ENCODE measurements around the gene ATP6V1G2.
A peak's percentile ranks its signal among the peaks of the same experiment; 100 is the strongest.

The ATP6V1G2 gene

GRCh38 chr6:31534011-31534410 lies 12.4 kb downstream of the ATP6V1G2 start:
- POLR2A ChIA-PET: interaction anchor here (0.8 kb wide), 1 partner anchor 8 kb away, joined by 3 read pairs; the partner anchor contains the start of gene DDX39B
- Histone ChIP-seq H3K27ac (ENCODE audit: extremely low read depth, low read depth, low read length) (no peak overlapping the region), H3K4me3 (ENCODE audit: low read depth, low read length) (no peak overlapping the region), H3K4me1 (ENCODE audit: control insufficient read depth, insufficient read depth, low read length) (peaks cover 5% of the 10 kb centered on the region), H3K36me3 (ENCODE audit: control insufficient read depth in 2 of 2, insufficient read depth in 1 of 2, low read length in 2 of 2) (peaks cover 82 to 98% of the 10 kb centered on the region in 2 experiments), H3K9me3 (ENCODE audit: control insufficient read depth, insufficient read depth, low read depth, low read length) (no peaks in the 10 kb centered on the region)
- no peak for TF ChIP-seq PATZ1 (tag by site-specific recombination; IDR thresholded peaks at IDR 0.05)
- CTCF ChIA-PET: interaction anchor here (0.7 to 1.0 kb wide), 2 partner anchors 12 to 13 kb away, joined by 3 read pairs; partner anchors contain the start of gene ATP6V1G2

- Histone ChIP-seq H3K9me3 (ENCODE audit: control insufficient read depth, insufficient read depth, low read depth, low read length) (no peaks in the 10 kb centered on the region), H3K4me1 (ENCODE audit: control insufficient read depth, insufficient read depth, low read length) (no peaks in the 10 kb centered on the region), H3K4me3 (ENCODE audit: low read depth, low read length) (no peak overlapping the region), H3K36me3 (ENCODE audit: control insufficient read depth in 2 of 2, insufficient read depth in 1 of 2, low read length in 2 of 2) (peaks cover 76 to 94% of the 10 kb centered on the region in 2 experiments), H3K27ac (ENCODE audit: extremely low read depth, low read depth, low read length) (peak overlapping the region; percentile 4)
- ChIA-PET POLR2A (interaction anchor here (0.8 kb wide), 1 partner anchor 9 kb away, joined by 3 read pairs; the partner anchor contains the start of gene DDX39B), CTCF (interaction anchor here (1.0 kb wide), 1 partner anchor 13 kb away, joined by 3 read pairs; no protein-coding TSS in a partner anchor)
- TF ChIP-seq ZNF488 (tag by site-specific recombination; IDR thresholded peaks at IDR 0.05): no peak
- no peak for TF ChIP-seq WT1 (tag by site-specific recombination; IDR thresholded peaks at IDR 0.05)
- no peak for TF ChIP-seq ZNF423 (tag by site-specific recombination; IDR thresholded peaks at IDR 0.05)
- TF ChIP-seq ZNF600 (tag by site-specific recombination; IDR thresholded peaks at IDR 0.05): no peak
- TF ChIP-seq ZNF16 (tag by site-specific recombination; IDR thresholded peaks at IDR 0.05; ENCODE audit: low read depth): no peak
- no peak for TF ChIP-seq ZNF157 (tag by site-specific recombination; IDR thresholded peaks at IDR 0.05)
- TF ChIP-seq ZNF558 (tag by site-specific recombination; IDR thresholded peaks at IDR 0.05): no peak
- TF ChIP-seq ZIC2 (tag by site-specific recombination; IDR thresholded peaks at IDR 0.05): no peak
- TF ChIP-seq PRDM6 (tag by site-specific recombination; IDR thresholded peaks at IDR 0.05): no peak
- no peak for TF ChIP-seq BCL11A (tag by site-specific recombination; IDR thresholded peaks at IDR 0.05; ENCODE audit: low read depth)
Observed at GRCh38 chr6:31533455-31533841, 13.0 kb downstream of the ATP6V1G2 start.

GRCh38 chr6:31532644-31533454 lies 13.6 kb downstream of the ATP6V1G2 start:
- POLR2A ChIA-PET: interaction anchor here (0.6 to 6.3 kb wide), 4 partner anchors 9 to 1439 kb away, joined by 3 to 112 read pairs (median 4); partner anchors contain the start of genes DDX39B and LSM2
- H3K4me1 ChIP-seq (ENCODE audit: control insufficient read depth, insufficient read depth, low read length): no peaks in the 10 kb centered on the region
- no peaks in the 10 kb centered on the region for H3K9me3 ChIP-seq (ENCODE audit: control insufficient read depth, insufficient read depth, low read depth, low read length)
- H3K36me3 ChIP-seq (ENCODE audit: control insufficient read depth in 2 of 2, insufficient read depth in 1 of 2, low read length in 2 of 2): peaks cover 70 to 88% of the 10 kb centered on the region in 2 experiments
- H3K4me3 ChIP-seq (ENCODE audit: low read depth, low read length): no peak overlapping the region
- H3K27ac ChIP-seq (ENCODE audit: extremely low read depth, low read depth, low read length): peak overlapping the region; percentile 4
- CTCF ChIA-PET: interaction anchor here (0.9 to 1.6 kb wide), 2 partner anchors 14 to 65 kb away, joined by 3 read pairs; partner anchors contain the start of gene ATP6V1G2
- TF ChIP-seq KLF8 (tag by site-specific recombination; IDR thresholded peaks at IDR 0.05): peak; percentile 21; the same call in 1 of the 2 replicates
- TF ChIP-seq ATF2 (tag by site-specific recombination; IDR thresholded peaks at IDR 0.05; ENCODE audit: low read depth): no peak
- TF ChIP-seq ZBTB1 (tag by site-specific recombination; IDR thresholded peaks at IDR 0.05): no peak
- TF ChIP-seq PRDM4 (tag by site-specific recombination; IDR thresholded peaks at IDR 0.05): peak; percentile 97
- no peak for TF ChIP-seq ZBTB6 (tag by site-specific recombination; IDR thresholded peaks at IDR 0.05)

Data from HEK293 (cell line).